NT2/D1 (cell line): ENCODE data around the gene CASP2.

Experiments used
- DNase-seq: peaks from one replicate; pipeline ENCODE4 v3.0.0-alpha.2; 2011; ENCODE audit warnings: low read depth, low spot score
- H3K27me3 ChIP-seq: 2 replicates; pipeline ENCODE4 v1.6.0; 2011; ENCODE audit warnings: mild to moderate bottlenecking; ENCODE audit not compliant: insufficient read length, insufficient read depth
- H3K36me3 ChIP-seq: 2 replicates; pipeline ENCODE4 v1.6.1; 2011; ENCODE audit warnings: mild to moderate bottlenecking, low read length, mixed read lengths; ENCODE audit not compliant: insufficient read depth, insufficient read length
- H3K4me1 ChIP-seq: 2 replicates; pipeline ENCODE4 v1.5.1; 2011; ENCODE audit not compliant: insufficient read depth, insufficient read length
- H3K4me3 ChIP-seq: 2 replicates; pipeline ENCODE4 v1.5.1; 2011; ENCODE audit warnings: low read depth; ENCODE audit not compliant: insufficient read length
- H3K9ac ChIP-seq: 2 replicates; pipeline ENCODE4 v1.6.0; 2011; ENCODE audit warnings: low read depth; ENCODE audit not compliant: insufficient read length
- H3K9me3 ChIP-seq: 2 replicates; pipeline ENCODE4 v1.5.1; 2011; ENCODE audit warnings: mild to moderate bottlenecking, low read length; ENCODE audit not compliant: insufficient read depth
- SUZ12 ChIP-seq: IDR thresholded peaks from 2 replicates; pipeline ENCODE4 v1.6.1; 2011; ENCODE audit not compliant: insufficient read length, insufficient read depth; ENCODE audit errors: extremely low read depth
- YY1 ChIP-seq: IDR thresholded peaks from 2 replicates; pipeline ENCODE4 v1.6.1; 2011; ENCODE audit not compliant: insufficient read length, insufficient read depth
- ZNF274 ChIP-seq: IDR thresholded peaks from 2 replicates; pipeline ENCODE4 v1.6.1; 2011; ENCODE audit warnings: mild to moderate bottlenecking, low read depth, low read length

CASP2 gene

GRCh38 chr7:143299346-143299745 lies 11.2 kb downstream of the CASP2 start:
- Histone ChIP-seq H3K9me3 (no peaks in the 10 kb centered on the region), H3K36me3 (peaks cover 95% of the 10 kb centered on the region), H3K9ac (no peak overlapping the region), H3K27me3 (no peaks in the 10 kb centered on the region), H3K4me3 (no peak overlapping the region), H3K4me1 (no peaks in the 10 kb centered on the region)
- TF ChIP-seq YY1: no peak
- DNase-seq: no peak

- H3K9ac ChIP-seq: no peak overlapping the region
- H3K4me1 ChIP-seq: no peaks in the 10 kb centered on the region
- no peaks in the 10 kb centered on the region for H3K9me3 ChIP-seq
- H3K27me3 ChIP-seq: no peaks in the 10 kb centered on the region
- H3K4me3 ChIP-seq: no peak overlapping the region
- TF ChIP-seq SUZ12 (no peak), YY1 (no peak), ZNF274 (no peak)
- no peak for DNase-seq
- peaks cover 95% of the 10 kb centered on the region for H3K36me3 ChIP-seq
These were observed 11.7 kb downstream of the CASP2 start for GRCh38 chr7:143299840-143300239.

GRCh38 chr7:143300959-143301935 lies 13.1 kb downstream of the CASP2 start:
- Histone ChIP-seq H3K4me1 (no peaks in the 10 kb centered on the region), H3K27me3 (no peaks in the 10 kb centered on the region), H3K9me3 (no peaks in the 10 kb centered on the region), H3K4me3 (no peak overlapping the region), H3K36me3 (peaks cover 94% of the 10 kb centered on the region), H3K9ac (no peak overlapping the region)
- TF ChIP-seq SUZ12: no peak
- no peak for TF ChIP-seq YY1
- TF ChIP-seq ZNF274: no peak
- DNase-seq: no peak

- Histone ChIP-seq H3K36me3 (peaks cover 93% of the 10 kb centered on the region), H3K4me1 (no peaks in the 10 kb centered on the region), H3K27me3 (no peaks in the 10 kb centered on the region), H3K9ac (no peak overlapping the region), H3K4me3 (no peak overlapping the region), H3K9me3 (no peaks in the 10 kb centered on the region)
- no peak for DNase-seq
- TF ChIP-seq ZNF274: no peak
- TF ChIP-seq SUZ12: no peak
- no peak for TF ChIP-seq YY1
These were observed 15.6 kb downstream of the CASP2 start for GRCh38 chr7:143303733-143304132.

GRCh38 chr7:143304938-143305337 lies 16.8 kb downstream of the CASP2 start:
- Histone ChIP-seq H3K4me3 (no peak overlapping the region), H3K9me3 (no peaks in the 10 kb centered on the region), H3K36me3 (peaks cover 81% of the 10 kb centered on the region), H3K9ac (no peak overlapping the region), H3K27me3 (no peaks in the 10 kb centered on the region), H3K4me1 (no peaks in the 10 kb centered on the region)
- TF ChIP-seq ZNF274 (no peak), YY1 (no peak), SUZ12 (no peak)
- DNase-seq: no peak

GRCh38 chr7:143305423-143306070 lies 17.4 kb downstream of the CASP2 start:
- Histone ChIP-seq H3K36me3 (peaks cover 75% of the 10 kb centered on the region), H3K9ac (no peak overlapping the region), H3K9me3 (no peaks in the 10 kb centered on the region), H3K4me3 (no peak overlapping the region), H3K27me3 (no peaks in the 10 kb centered on the region), H3K4me1 (no peaks in the 10 kb centered on the region)
- no peak for DNase-seq
- TF ChIP-seq ZNF274 (no peak), YY1 (no peak), SUZ12 (no peak)

GRCh38 chr7:143308632-143309031 lies 20.5 kb downstream of the CASP2 start:
- no peaks in the 10 kb centered on the region for H3K9me3 ChIP-seq
- H3K27me3 ChIP-seq: no peaks in the 10 kb centered on the region
- no peak for DNase-seq
- H3K36me3 ChIP-seq: peaks cover 44% of the 10 kb centered on the region
- H3K4me1 ChIP-seq: no peaks in the 10 kb centered on the region
- no peak overlapping the region for H3K4me3 ChIP-seq
- TF ChIP-seq YY1 (no peak), ZNF274 (no peak), SUZ12 (no peak)
- no peak overlapping the region for H3K9ac ChIP-seq
